SU-DHL-6 (cell line): ENCODE measurements around the gene MAT1A.

Source experiments
- H2AFZ ChIP-seq: fragments of 200-600 bp; sonication (generic); 2 replicates; pipeline ENCODE4 v1.6.1; 2014; ENCODE audit warnings: low read depth, mild to moderate bottlenecking, moderate library complexity, mixed read lengths, antibody characterized with exemption, low read length; ENCODE audit not compliant: severe bottlenecking
- H3F3A ChIP-seq: fragments of 200-600 bp; shearing (Covaris generic); 2 replicates; pipeline ENCODE4 v1.6.0; 2016; ENCODE audit warnings: antibody characterized with exemption, mild to moderate bottlenecking; ENCODE audit not compliant: insufficient read depth
- H3K27ac ChIP-seq: fragments of 200-600 bp; sonication (generic); 2 replicates; pipeline ENCODE4 v1.5.1; 2016; ENCODE audit warnings: low read depth, mild to moderate bottlenecking, low read length, moderate library complexity, mixed read lengths
- H3K27me3 ChIP-seq: fragments of 200-600 bp; sonication (generic), shearing (Covaris generic); 2 replicates; pipeline ENCODE4 v1.6.0; 2014; ENCODE audit warnings: mild to moderate bottlenecking, low read length
- H3K36me3 ChIP-seq: fragments of 200-600 bp; sonication (generic); 2 replicates; pipeline ENCODE4 v1.6.1; 2014; ENCODE audit warnings: mild to moderate bottlenecking, low read length, mixed read lengths
- H3K4me2 ChIP-seq: fragments of 300-600, 200-600 bp; shearing (Covaris generic), sonication (generic); 2 replicates; pipeline ENCODE4 v1.6.0; 2014; ENCODE audit warnings: low read length, low read depth, mild to moderate bottlenecking; ENCODE audit not compliant: poor library complexity, severe bottlenecking
- H3K4me3 ChIP-seq: fragments of 200-600 bp; sonication (generic); 2 replicates; pipeline ENCODE4 v1.5.1; 2014; ENCODE audit warnings: antibody characterized with exemption, low read length, mild to moderate bottlenecking, mixed read lengths; ENCODE audit not compliant: insufficient read depth, poor library complexity, severe bottlenecking
- H3K79me2 ChIP-seq: fragments of 200-600 bp; sonication (generic); 2 replicates; pipeline ENCODE4 v1.6.1; 2014; ENCODE audit warnings: mild to moderate bottlenecking, low read length, moderate library complexity; ENCODE audit not compliant: insufficient read depth
- H3K9ac ChIP-seq: fragments of 200-600 bp; sonication (generic); 2 replicates; pipeline ENCODE4 v1.7.0; 2014; ENCODE audit warnings: mild to moderate bottlenecking, low read length
- H3K9me2 ChIP-seq: fragments of 200-600 bp; sonication (generic); replicated peaks from 2 replicates; pipeline ENCODE4 v1.6.1; 2014; ENCODE audit warnings: low read length; ENCODE audit not compliant: insufficient read depth
- H3K9me3 ChIP-seq: fragments of 200-600 bp; sonication (generic); 2 replicates; pipeline ENCODE4 v1.6.1; 2014; ENCODE audit warnings: low read length, mixed read lengths; ENCODE audit not compliant: insufficient read depth
- H4K20me1 ChIP-seq: fragments of 200-600 bp; sonication (generic); 2 replicates; pipeline ENCODE4 v1.6.1; 2014; ENCODE audit warnings: low read depth, mild to moderate bottlenecking, antibody characterized with exemption, low read length, moderate library complexity, mixed read lengths
- CTCF ChIP-seq: fragments of 200-600 bp; sonication (generic); IDR thresholded peaks from one replicate; pipeline ENCODE4 v1.5.1; 2017; ENCODE audit warnings: antibody characterized with exemption, mild to moderate bottlenecking, low read length, moderate library complexity; ENCODE audit not compliant: insufficient read depth, poor library complexity, severe bottlenecking
- EZH2phosphoT487 ChIP-seq: fragments of 200-600 bp; sonication (generic), shearing (Covaris generic); conservative IDR thresholded peaks from 2 replicates; pipeline ENCODE4 v1.6.1; 2018; ENCODE audit warnings: mild to moderate bottlenecking, antibody characterized with exemption, low read length, moderate library complexity, mixed read lengths

The MAT1A gene

DNA sequence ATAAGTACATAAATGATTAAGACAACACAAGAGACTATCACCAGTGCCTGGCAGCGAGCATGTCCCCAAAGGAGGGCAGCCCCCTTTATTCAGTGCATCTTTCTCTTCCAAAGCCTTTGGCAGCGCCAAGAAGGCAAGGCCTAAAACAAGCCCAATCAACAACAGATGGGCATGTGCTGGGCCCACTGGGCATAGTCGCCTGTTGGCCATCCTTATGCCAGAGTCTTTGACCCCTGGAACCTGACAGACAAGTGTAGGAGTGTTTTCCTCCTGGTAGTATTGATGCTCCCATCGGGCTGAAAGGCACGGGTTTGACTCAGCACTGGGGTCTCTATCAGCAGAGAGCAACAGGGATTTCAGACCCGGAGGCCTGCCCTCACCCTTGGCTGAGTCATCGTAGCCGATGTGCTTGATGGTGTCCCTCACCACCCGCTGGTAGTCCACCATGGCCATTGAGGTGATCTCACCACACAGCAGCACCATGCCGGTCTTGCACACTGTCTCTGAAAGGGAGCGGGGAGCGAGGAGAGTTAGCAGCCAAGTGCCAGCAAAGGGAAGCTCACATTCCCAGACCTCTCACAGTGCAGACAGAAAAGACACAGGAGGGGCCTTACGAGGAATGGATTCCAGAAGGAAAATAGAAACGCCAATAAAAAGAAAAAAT, 5.8 kb downstream of the MAT1A start:
- H2AFZ ChIP-seq, result no peak overlapping the region
- no peak overlapping the region for H3K27ac ChIP-seq
- no peaks in the 10 kb centered on the region for H4K20me1 ChIP-seq
- no peaks in the 10 kb centered on the region for H3F3A ChIP-seq
- no peak overlapping the region for H3K4me2 ChIP-seq
- no peaks in the 10 kb centered on the region for H3K79me2 ChIP-seq
- no peaks in the 10 kb centered on the region for H3K36me3 ChIP-seq
- no peak overlapping the region for H3K9ac ChIP-seq
- no peak overlapping the region for H3K4me3 ChIP-seq
- H3K27me3 ChIP-seq, result no peaks in the 10 kb centered on the region
- no peaks in the 10 kb centered on the region for H3K9me2 ChIP-seq
- TF ChIP-seq EZH2phosphoT487 (no peak), CTCF (no peak)
- H3K9me3 ChIP-seq, result no peaks in the 10 kb centered on the region

DNA sequence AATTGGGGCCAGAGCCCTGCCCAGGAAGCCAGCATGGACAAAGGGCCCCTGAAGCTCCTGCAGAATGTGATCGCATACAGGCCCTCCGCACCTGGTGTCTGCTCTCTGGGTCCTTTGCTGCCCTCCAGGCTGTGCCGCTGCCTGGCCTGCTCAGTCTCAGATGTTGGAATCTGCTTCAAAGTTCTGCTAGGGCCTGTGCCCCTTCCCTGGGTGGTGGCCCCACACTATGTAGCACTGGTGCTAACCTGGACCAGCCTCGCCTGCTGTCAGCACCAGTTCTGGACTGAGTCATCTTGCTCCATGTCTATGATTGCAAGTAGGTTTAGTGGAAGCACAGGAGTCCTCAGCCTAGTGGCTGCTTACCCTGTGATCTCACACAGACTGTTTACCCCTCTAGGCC, 6.3 kb downstream of the MAT1A start:
- H3K4me3 ChIP-seq, result no peak overlapping the region
- H2AFZ ChIP-seq, result no peak overlapping the region
- H3K27me3 ChIP-seq, result no peaks in the 10 kb centered on the region
- H3K36me3 ChIP-seq, result no peaks in the 10 kb centered on the region
- H3K9ac ChIP-seq, result no peak overlapping the region
- H3K9me2 ChIP-seq, result no peaks in the 10 kb centered on the region
- no peaks in the 10 kb centered on the region for H3F3A ChIP-seq
- H3K4me2 ChIP-seq, result no peak overlapping the region
- H3K27ac ChIP-seq, result no peak overlapping the region
- no peaks in the 10 kb centered on the region for H3K9me3 ChIP-seq
- no peaks in the 10 kb centered on the region for H4K20me1 ChIP-seq
- TF ChIP-seq EZH2phosphoT487, result no peak
- no peak for TF ChIP-seq CTCF
- no peaks in the 10 kb centered on the region for H3K79me2 ChIP-seq

GRCh38 chr10:80281784-80282765, 7.4 kb downstream of the MAT1A start:
- no peak for TF ChIP-seq EZH2phosphoT487
- Histone ChIP-seq H3K9me2 (no peaks in the 10 kb centered on the region), H3K9ac (no peak overlapping the region)

DNA sequence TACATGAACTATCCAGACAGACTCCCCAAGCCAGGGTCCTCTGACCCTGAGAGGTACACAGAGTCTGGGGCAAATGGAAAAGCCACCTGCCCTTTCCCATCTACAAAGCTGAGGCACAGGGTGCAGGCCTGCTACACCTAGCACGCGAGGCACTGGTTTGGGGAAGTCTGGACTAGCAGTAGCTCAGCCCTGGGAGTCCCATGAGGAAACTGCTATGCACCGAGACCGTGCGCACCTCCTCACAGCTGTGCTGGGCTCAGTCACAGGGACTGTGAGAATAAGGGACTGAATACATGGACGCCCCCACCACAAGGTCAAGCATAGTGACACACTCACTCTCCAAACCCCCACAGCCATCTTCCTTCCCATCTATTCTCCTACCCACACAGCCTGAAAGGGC, 8.2 kb downstream of the MAT1A start:
- Histone ChIP-seq H3K9me3 (no peaks in the 10 kb centered on the region), H2AFZ (no peak overlapping the region), H3F3A (no peaks in the 10 kb centered on the region), H4K20me1 (no peaks in the 10 kb centered on the region), H3K9ac (no peak overlapping the region), H3K4me2 (no peak overlapping the region), H3K4me3 (no peak overlapping the region), H3K27me3 (no peaks in the 10 kb centered on the region), H3K36me3 (no peaks in the 10 kb centered on the region), H3K79me2 (no peaks in the 10 kb centered on the region), H3K9me2 (no peaks in the 10 kb centered on the region), H3K27ac (no peak overlapping the region)
- TF ChIP-seq CTCF (no peak), EZH2phosphoT487 (no peak)

More at GRCh38 chr10:80281784-80282765, 7.4 kb downstream of the MAT1A start:
- H3K27me3 ChIP-seq, result no peaks in the 10 kb centered on the region
- no peaks in the 10 kb centered on the region for H3K36me3 ChIP-seq
- H3F3A ChIP-seq, result no peaks in the 10 kb centered on the region
- H3K27ac ChIP-seq, result no peak overlapping the region
- H3K4me2 ChIP-seq, result no peak overlapping the region
- H3K9me3 ChIP-seq, result no peaks in the 10 kb centered on the region
- no peaks in the 10 kb centered on the region for H4K20me1 ChIP-seq
- H2AFZ ChIP-seq, result no peak overlapping the region
- H3K4me3 ChIP-seq, result no peak overlapping the region
- no peaks in the 10 kb centered on the region for H3K79me2 ChIP-seq
